GM12874 (cell line): ENCODE measurements around the gene PHF21A.

Source experiments
- TF ChIP-seq, protein P1 (sequence below): IDR thresholded peaks from 2 replicates; pipeline ENCODE4 v1.5.1; 2011; ENCODE audit warnings: low read depth, mild to moderate bottlenecking, control low read depth, low read length, moderate library complexity; ENCODE audit not compliant: insufficient read depth

The PHF21A gene

GRCh38 chr11:46015941-46016340 lies 105.3 kb downstream of the PHF21A start:
- TF ChIP-seq, protein P1, sequence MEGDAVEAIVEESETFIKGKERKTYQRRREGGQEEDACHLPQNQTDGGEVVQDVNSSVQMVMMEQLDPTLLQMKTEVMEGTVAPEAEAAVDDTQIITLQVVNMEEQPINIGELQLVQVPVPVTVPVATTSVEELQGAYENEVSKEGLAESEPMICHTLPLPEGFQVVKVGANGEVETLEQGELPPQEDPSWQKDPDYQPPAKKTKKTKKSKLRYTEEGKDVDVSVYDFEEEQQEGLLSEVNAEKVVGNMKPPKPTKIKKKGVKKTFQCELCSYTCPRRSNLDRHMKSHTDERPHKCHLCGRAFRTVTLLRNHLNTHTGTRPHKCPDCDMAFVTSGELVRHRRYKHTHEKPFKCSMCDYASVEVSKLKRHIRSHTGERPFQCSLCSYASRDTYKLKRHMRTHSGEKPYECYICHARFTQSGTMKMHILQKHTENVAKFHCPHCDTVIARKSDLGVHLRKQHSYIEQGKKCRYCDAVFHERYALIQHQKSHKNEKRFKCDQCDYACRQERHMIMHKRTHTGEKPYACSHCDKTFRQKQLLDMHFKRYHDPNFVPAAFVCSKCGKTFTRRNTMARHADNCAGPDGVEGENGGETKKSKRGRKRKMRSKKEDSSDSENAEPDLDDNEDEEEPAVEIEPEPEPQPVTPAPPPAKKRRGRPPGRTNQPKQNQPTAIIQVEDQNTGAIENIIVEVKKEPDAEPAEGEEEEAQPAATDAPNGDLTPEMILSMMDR, result no peak

DNA sequence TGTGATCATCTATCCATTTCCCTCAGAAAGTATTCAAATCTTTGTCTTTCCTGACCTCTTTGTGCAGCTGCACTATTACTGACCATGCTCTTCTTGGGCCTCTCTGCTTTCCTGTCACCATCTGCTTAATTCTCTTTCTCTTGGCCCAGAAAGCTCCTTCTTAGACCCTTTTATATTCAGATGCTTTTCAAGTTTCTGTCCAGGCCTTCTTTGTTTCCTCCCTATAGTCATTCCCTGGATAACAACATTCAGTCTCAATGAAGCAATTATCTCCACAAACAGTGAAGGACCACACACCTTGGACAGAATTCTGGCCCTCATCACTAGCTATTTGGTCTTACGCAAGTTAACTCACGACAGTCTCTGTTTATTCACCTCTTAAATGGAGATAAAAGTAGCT lies 109.1 kb downstream of the PHF21A start:
- TF ChIP-seq, protein P1, result no peak

DNA sequence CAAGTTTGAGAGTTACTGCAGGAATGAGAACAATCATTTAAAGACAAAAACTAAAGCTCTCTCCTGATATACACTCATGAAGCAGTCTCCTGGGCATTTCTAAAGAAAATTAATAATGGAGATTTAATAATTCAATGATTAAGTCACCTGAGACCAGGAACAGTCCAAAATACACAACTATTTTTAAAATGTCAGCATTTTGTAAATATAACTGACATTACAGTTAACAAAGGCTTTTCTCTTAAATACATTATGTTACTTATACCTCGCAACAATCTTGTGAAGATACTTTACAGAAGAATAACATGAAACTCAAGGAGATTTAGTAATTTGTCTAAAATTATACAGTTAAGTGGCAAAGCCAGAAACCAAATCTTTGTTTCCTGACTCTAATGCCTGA lies 111.2 kb downstream of the PHF21A start:
- TF ChIP-seq, protein P1, result no peak

DNA sequence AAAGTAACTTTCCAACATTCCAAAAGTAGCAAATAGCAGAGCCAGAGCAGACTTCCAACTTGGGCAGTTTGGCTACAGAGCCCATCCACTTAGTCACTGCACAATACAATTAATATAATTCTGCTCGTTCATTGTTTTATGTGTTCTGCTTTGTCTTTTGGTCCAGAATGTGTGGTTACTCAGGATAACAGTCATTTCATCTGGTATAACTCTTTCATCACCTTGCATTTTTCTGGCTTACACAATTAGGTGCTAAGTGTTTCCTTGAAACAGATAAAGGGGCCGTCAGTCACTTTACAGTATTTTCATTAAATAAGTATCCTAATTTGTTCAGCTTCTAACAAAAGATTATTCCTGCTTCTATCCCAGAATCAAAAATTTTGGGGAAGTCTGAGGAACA lies 111.6 kb downstream of the PHF21A start:
- TF ChIP-seq, protein P1, result no peak

DNA sequence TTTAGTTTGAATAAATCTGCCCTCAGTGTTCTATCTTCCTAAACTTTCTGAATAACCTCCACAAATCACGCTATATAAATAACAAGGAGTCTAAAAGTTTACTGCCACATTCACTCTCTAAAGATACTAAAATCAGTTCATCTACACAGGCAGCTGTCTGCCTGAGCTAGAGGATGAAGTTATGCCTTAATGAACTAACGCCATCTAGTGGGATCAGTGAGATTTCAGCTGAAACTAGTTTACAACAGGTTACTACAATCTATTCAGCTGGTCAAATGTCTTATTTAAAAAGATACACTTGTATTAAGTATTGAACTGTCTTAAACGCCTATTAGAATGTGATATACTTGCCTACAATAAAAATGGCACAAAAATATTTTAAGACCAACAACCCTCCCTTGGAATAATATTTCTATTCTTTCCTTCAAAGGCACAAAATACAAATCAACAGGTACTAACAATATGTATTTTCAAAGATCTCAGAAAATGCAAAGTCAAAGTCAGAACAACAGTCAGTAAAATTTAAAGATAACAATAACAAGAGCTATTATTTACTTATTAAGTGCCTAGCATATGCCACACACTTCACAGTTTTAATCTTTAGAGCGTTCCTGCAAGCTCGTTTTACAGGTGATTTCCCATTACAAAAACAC lies 114.7 kb downstream of the PHF21A start:
- TF ChIP-seq, protein P1, result peak; percentile 63

DNA sequence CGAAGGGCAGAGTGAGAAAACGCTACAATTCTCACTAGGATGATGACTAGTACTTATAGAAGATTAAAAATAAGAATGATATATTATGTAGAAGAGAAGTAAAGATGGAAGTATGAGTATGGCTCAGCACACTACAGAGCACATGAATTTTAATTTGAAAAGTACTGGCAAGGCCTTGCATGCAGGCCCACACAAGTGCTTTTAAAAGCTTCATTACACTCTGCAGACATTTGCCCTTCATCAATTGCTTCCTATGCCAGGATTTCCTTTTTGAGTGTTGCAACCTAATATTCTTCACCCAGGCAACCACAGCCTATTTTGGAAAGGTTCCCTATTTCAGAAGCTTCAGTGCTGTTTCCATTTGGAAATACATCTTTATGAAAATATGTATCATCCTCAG lies 117.7 kb downstream of the PHF21A start:
- TF ChIP-seq, protein P1, result no peak

DNA sequence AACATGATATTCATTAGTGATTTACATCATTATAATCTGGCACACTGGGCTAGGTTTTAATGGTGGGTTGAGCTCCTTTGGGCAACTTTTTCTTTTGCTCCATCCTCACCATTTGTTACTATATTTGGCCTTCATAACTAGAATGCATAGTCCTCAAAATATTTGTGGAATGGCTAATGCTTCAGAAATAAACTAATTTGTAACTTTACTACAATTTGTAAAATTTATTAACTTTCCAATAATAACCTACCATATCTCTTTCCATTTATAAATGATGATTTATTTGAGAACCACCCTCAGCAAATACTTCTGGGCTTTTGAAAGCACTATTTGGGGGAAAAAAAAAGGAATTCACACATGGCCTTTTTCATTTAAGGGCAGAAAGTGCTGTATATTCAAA lies 119.1 kb downstream of the PHF21A start:
- TF ChIP-seq, protein P1, result no peak
